ENCODE measurements around the gene CDC42BPG. TPM values are rescaled to one million over a fixed set of nuclear protein-coding genes. Genes with fewer than 3 reads are reported as not detected.

CDC42BPG gene
- total RNA-seq, 2 experiments from 2014 or later, result 0.42 to 1.3 TPM

DNA sequence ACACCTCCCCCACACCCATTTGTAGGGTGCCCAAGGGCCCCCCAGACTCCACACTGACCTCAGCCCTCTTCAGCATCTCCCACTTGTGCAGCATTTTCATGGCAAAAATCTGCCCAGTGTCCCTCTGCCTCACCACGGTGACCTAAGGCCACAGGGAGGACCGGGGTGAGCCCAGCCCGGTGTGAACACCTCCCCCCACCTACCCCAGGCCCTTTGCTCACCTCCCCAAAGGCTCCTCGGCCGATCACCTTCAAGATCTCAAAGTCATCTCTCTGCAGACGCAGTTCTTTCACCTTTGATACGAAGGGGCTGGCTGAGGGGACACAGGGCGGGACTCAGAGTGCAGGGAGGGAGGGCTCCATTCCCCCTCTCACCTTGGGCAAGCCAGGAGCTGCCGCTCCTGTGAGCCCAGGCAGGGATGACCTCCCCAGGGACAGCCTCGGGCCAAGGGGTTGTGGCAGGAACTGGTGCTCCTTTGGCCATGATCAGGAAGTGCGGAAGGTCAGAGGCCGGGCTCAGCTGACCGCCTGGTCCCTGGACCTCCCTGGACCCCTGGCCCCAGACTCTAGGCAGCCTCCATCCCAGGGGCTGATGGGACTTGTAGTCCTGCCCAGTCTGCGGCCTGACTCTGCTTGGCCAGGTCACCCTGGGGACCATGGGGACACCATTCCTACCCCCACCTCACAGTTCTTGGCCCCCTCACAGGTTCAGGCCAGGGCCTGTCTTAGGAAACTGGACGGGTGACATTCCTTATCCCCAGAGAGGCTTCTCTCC, 2.7 kb downstream of the CDC42BPG start:
- H3K9me3 Mint-ChIP-seq, result no peaks in the 10 kb centered on the region
- ChIA-PET POLR2A (no interaction called here), CTCF (interaction anchor here (14.0 to 32.1 kb wide), 2 partner anchors 20 to 44 kb away, joined by 232 to 732 read pairs; partner anchors contain the start of gene EHD1)
- H3K27me3 Mint-ChIP-seq, result no peaks in the 10 kb centered on the region
- H3K4me1 Mint-ChIP-seq, result peaks cover 21% of the 10 kb centered on the region
- H3K4me3 Mint-ChIP-seq, result no peak overlapping the region
- no peak overlapping the region for H3K27ac Mint-ChIP-seq
- DNase-seq, result no peak
- no peaks in the 10 kb centered on the region for H3K36me3 Mint-ChIP-seq (ENCODE audit: low read depth)

GRCh38 chr11:64839887-64840782, 4.3 kb downstream of the CDC42BPG start:
- H3K36me3 Mint-ChIP-seq (ENCODE audit: low read depth), result no peaks in the 10 kb centered on the region
- DNase-seq, result no peak
- no peak overlapping the region for H3K27ac Mint-ChIP-seq
- no peaks in the 10 kb centered on the region for H3K9me3 Mint-ChIP-seq
- no peaks in the 10 kb centered on the region for H3K27me3 Mint-ChIP-seq
- no peak overlapping the region for H3K4me3 Mint-ChIP-seq
- POLR2A ChIA-PET, result no interaction called here
- H3K4me1 Mint-ChIP-seq, result peaks cover 18% of the 10 kb centered on the region
- CTCF ChIA-PET, result interaction anchor here (0.5 to 32.1 kb wide), 6 partner anchors 8 to 488 kb away, joined by 3 to 732 read pairs (median 4); partner anchors contain the start of genes ARL2 and EHD1

DNA sequence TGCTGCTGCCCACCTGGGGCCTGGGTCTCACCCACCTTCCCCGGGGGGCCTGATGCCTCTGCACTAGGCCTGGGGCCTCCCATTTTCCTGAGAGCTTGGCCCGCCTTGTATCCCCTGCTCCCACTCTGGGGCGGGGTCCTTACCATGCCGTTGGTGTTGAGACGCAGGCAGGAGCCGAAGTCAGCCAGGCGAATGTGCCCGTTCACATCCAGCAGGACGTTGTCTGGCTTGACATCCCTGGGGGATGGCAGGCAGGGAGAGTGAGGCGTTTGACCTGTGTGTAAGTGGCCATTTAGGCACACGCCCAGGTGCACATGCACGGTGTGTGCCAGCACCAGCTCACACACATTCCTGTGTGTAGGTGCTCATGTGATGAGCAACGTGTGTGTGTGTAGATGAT, 5.1 kb downstream of the CDC42BPG start:
- ChIA-PET CTCF (interaction anchor here (1.1 to 32.1 kb wide), 5 partner anchors 8 to 175 kb away, joined by 3 to 732 read pairs (median 4); partner anchors contain the start of genes ARL2 and EHD1), POLR2A (no interaction called here)
- no peaks in the 10 kb centered on the region for H3K9me3 Mint-ChIP-seq
- H3K36me3 Mint-ChIP-seq (ENCODE audit: low read depth), result no peaks in the 10 kb centered on the region
- H3K27ac Mint-ChIP-seq, result no peak overlapping the region
- H3K27me3 Mint-ChIP-seq, result no peaks in the 10 kb centered on the region
- no peak overlapping the region for H3K4me3 Mint-ChIP-seq
- H3K4me1 Mint-ChIP-seq, result peaks cover 15% of the 10 kb centered on the region
- DNase-seq, result no peak

DNA sequence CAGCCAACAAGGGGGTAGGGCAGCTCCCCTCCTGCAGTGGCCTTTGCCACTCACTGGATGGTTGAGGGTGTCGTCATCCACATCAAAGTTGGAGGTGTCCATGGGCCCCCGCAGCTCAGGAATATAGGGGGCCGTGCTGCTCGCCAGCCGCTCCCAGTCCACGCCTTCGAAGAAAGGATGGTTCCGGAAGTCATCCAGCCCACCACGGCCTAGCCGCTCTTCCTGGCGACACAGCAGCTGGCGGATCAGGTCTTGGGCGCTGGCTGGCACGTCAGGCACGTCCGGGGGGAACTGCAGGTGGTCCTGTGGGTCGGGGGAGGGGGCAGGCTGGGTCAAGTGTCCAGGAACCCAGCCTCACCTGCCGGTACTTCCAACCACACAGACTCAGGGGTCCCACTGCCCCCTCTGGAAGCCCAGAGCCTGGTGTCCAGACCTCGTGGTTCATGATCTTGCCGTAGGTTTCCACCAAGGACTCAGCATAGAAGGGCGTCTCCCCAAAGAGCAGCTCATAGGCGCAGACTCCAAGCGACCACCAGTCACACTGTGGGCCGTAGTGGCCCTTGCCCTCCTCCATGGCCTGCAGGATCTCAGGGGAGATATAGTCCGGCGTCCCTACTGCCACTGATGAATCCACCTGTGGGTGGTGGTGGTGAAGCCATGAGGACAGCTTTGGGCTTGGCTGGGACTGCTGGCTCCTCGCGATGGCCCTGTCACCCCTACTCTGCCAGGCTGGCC, 5.7 kb downstream of the CDC42BPG start:
- Mint-ChIP-seq H3K4me1 (peaks cover 12% of the 10 kb centered on the region), H3K27me3 (no peaks in the 10 kb centered on the region), H3K27ac (no peak overlapping the region), H3K4me3 (no peak overlapping the region), H3K9me3 (no peaks in the 10 kb centered on the region), H3K36me3 (ENCODE audit: low read depth) (no peaks in the 10 kb centered on the region)
- ChIA-PET CTCF (interaction anchor here (1.3 to 32.1 kb wide), 3 partner anchors 9 to 47 kb away, joined by 4 to 732 read pairs (median 8); partner anchors contain the start of gene EHD1), POLR2A (no interaction called here)
- no peak for DNase-seq

- Mint-ChIP-seq H3K36me3 (ENCODE audit: low read depth) (no peaks in the 10 kb centered on the region), H3K27me3 (no peaks in the 10 kb centered on the region), H3K4me1 (peaks cover 6% of the 10 kb centered on the region), H3K4me3 (no peak overlapping the region), H3K9me3 (no peaks in the 10 kb centered on the region), H3K27ac (no peak overlapping the region)
- DNase-seq, result no peak
- POLR2A ChIA-PET, result no interaction called here
- CTCF ChIA-PET, result interaction anchor here (1.8 to 1.9 kb wide), 2 partner anchors 10 kb away, joined by 5 to 8 read pairs; no protein-coding TSS in a partner anchor
These were observed 6.5 kb downstream of the CDC42BPG start for GRCh38 chr11:64837887-64838351.

DNA sequence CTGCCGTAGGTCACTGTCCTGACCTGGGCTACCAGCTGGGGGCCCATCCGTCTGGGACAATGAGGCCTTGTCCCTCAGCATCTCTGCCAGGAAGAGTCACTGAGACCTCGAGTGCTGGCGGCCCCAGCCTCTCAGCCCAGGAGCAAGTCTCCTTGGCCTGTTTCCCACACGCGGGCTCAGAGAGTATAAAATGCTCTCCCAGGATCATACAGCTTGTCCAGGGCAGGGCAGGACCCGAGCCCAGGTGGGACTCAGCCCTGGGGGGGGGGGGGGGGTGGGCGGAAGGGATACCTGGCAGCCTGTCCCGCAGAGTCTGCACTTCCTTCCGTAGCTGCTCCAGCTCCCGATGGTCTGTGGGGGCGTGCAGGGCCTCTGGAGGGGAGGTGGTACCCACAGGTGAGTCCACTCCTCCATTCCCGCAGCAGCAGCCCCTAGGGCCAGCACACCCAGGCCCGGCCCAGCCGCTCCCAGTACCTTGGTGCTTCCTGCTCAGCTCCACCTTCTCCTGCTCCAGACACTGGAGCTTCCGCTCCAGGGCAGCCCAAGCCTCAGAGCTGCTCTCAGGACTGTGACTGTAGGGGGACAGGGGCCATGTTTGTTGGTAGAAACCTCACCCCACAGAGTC, 7.9 kb downstream of the CDC42BPG start:
- H3K27ac Mint-ChIP-seq, result peak overlapping the region; percentile 50
- peaks cover 6% of the 10 kb centered on the region for H3K4me1 Mint-ChIP-seq
- CTCF ChIA-PET, result interaction anchor here (0.5 to 1.9 kb wide), 8 partner anchors 10 to 371 kb away, joined by 3 to 6 read pairs (median 3); partner anchors contain the start of genes FAU and MRPL49
- no peaks in the 10 kb centered on the region for H3K9me3 Mint-ChIP-seq
- H3K4me3 Mint-ChIP-seq, result no peak overlapping the region
- POLR2A ChIA-PET, result no interaction called here
- H3K27me3 Mint-ChIP-seq, result no peaks in the 10 kb centered on the region
- no peaks in the 10 kb centered on the region for H3K36me3 Mint-ChIP-seq (ENCODE audit: low read depth)
- no peak for DNase-seq

DNA sequence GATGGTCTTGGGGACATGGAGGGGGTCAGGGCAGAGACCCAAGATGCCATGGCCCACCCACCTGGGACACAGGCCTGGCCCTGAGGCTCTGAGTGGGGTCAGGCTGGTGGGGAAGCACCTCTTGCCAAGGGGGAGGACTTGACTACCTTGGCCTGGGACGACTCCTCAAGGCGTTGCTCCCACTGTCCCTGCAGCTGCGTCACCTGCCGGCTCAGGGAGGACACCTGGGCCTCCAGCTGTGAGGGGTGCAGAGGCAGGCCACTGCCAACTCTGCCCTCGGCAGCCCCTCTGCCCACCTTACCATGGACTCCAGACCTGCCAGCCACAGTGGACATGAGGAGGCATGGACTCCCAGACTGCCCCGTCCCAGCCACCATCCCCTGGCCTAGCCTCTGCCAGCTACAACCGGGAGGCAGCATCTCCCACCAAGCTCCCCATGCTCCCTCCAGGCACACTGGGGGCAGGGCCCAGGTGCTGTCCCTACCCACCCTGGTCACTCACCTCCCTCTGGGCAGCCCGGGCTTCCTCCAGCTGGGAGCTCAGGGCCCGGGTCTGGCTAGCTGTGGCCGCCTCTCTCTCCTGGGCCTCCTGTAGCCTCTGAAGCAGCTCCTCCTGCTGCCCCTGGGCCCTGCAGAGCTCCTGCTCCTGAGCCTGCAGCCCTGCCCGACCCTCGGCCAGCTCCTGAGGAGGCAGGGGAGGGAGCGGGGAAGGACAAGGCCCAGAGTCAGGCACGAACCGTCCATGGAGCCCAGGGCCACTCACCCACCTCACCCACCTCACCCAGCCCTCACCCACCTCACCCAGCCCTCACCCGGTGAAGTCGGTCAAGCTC, 8.6 kb downstream of the CDC42BPG start:
- Mint-ChIP-seq H3K36me3 (ENCODE audit: low read depth) (no peaks in the 10 kb centered on the region), H3K4me3 (no peak overlapping the region), H3K27me3 (no peaks in the 10 kb centered on the region), H3K27ac (no peak overlapping the region), H3K9me3 (no peaks in the 10 kb centered on the region), H3K4me1 (peaks cover 6% of the 10 kb centered on the region)
- POLR2A ChIA-PET, result no interaction called here
- DNase-seq, result no peak
- CTCF ChIA-PET, result interaction anchor here (0.5 to 1.9 kb wide), 11 partner anchors 11 to 370 kb away, joined by 3 to 6 read pairs (median 3); partner anchors contain the start of genes FAU, MRPL49 and ZNHIT2

DNA sequence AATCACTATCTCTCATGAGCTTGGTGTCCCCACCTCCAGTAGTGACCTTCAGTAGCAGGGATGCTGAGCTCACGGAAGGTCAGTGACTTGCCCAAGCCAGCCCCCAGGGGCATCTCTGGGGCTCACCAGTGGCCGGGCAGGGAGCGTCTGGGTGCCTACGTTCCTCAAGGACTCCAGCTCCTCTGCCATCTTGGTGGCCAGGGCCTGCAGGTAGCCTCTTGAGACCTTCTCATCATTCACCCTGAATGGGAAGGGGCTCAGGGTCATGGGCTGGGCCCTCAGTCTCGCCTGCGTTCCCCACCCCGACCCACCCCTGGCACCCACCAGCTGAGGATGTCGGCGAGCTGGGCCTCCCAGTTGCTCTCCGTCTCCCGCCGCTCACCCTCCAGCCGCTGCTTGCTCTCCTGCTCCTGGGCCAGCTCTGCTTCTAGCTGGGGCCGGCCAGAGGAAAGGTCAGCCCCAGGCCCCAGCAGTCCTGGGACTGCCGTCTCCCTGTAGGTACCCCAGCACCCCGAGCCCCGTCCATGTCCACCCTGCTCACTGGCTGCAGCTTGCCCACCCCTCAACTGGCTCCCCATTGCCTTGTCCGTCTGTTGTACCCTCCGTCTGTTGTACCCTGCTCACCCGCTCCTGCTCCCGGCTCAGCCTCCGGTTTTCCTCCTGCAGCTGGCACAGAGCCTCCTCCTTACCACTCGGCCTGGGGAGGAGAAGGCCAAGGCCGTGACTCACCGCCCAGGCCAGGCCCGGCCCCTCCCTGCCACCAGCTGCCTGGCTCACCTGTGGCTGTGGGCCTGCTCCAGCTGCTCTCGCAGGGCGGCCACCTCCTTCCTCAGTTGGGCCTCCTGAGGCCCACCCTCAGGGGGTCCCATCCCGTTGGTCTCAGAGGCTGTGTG, 9.5 kb downstream of the CDC42BPG start:
- H3K27me3 Mint-ChIP-seq, result no peaks in the 10 kb centered on the region
- H3K36me3 Mint-ChIP-seq (ENCODE audit: low read depth), result no peaks in the 10 kb centered on the region
- H3K27ac Mint-ChIP-seq, result no peak overlapping the region
- ChIA-PET CTCF (interaction anchor here (0.6 to 1.6 kb wide), 7 partner anchors 10 to 282 kb away, joined by 3 to 4 read pairs (median 3); partner anchors contain the start of genes ARL2, VPS51 and ZNHIT2), POLR2A (interaction anchor here (0.6 kb wide), 1 partner anchor 287 kb away, joined by 3 read pairs; the partner anchor contains the start of genes FAU and MRPL49)
- H3K4me3 Mint-ChIP-seq, result no peak overlapping the region
- no peak for DNase-seq
- H3K4me1 Mint-ChIP-seq, result peaks cover 6% of the 10 kb centered on the region
- H3K9me3 Mint-ChIP-seq, result no peaks in the 10 kb centered on the region

DNA sequence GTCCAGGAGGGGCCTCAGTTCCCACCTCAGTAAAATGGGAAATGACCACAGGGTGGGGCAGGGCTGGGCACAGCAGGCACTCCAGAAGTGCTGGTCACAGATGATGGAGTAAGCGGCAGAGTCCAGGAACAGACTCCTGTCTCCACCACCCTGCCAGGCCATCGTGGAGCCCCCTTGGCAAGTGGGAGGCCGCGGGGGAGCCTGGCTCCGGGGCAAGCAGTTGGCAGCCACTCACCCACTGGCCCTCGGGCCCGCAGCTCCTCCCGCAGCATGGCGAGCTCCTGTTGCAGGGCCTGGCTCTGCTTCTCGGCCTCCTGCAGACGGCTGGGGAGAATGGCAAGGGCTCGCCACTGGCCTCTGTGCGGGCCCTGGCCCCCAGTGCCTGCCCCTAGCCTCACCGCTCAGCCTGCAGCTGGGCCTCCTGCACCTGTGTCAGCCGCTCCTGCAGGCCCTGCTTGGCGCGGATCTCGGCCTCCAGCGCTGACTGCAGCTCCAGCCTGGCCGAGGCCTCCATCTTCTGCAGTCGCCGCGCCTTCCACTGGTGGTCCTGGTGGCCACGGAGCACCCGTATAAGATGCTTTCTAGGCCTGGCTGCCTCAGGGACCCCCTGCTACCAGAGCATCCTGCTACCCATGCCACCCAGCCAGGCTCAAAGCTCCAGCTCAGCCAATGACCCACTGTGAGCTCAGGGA, 10.3 kb downstream of the CDC42BPG start:
- no peak overlapping the region for H3K4me3 Mint-ChIP-seq
- POLR2A ChIA-PET, result interaction anchor here (0.6 kb wide), 1 partner anchor 288 kb away, joined by 3 read pairs; the partner anchor contains the start of genes FAU and MRPL49
- H3K36me3 Mint-ChIP-seq (ENCODE audit: low read depth), result no peaks in the 10 kb centered on the region
- CTCF ChIA-PET, result interaction anchor here (0.6 to 1.6 kb wide), 8 partner anchors 10 to 283 kb away, joined by 3 to 4 read pairs (median 3); partner anchors contain the start of genes ARL2, VPS51 and ZNHIT2
- H3K9me3 Mint-ChIP-seq, result no peaks in the 10 kb centered on the region
- no peak overlapping the region for H3K27ac Mint-ChIP-seq
- H3K27me3 Mint-ChIP-seq, result no peaks in the 10 kb centered on the region
- peaks cover 6% of the 10 kb centered on the region for H3K4me1 Mint-ChIP-seq
- DNase-seq, result no peak

GRCh38 chr11:64833509-64833908, 10.9 kb downstream of the CDC42BPG start:
- POLR2A ChIA-PET, result no interaction called here
- no peaks in the 10 kb centered on the region for H3K27me3 Mint-ChIP-seq
- no peak overlapping the region for H3K27ac Mint-ChIP-seq
- CTCF ChIA-PET, result interaction anchor here (1.0 to 1.6 kb wide), 2 partner anchors 14 to 61 kb away, joined by 3 to 4 read pairs; no protein-coding TSS in a partner anchor
- no peak for DNase-seq
- no peaks in the 10 kb centered on the region for H3K36me3 Mint-ChIP-seq (ENCODE audit: low read depth)
- H3K9me3 Mint-ChIP-seq, result no peaks in the 10 kb centered on the region
- H3K4me3 Mint-ChIP-seq, result no peak overlapping the region
- H3K4me1 Mint-ChIP-seq, result peaks cover 6% of the 10 kb centered on the region
